Measurements from ENCODE around the gene ITGB1BP2. TPM values are rescaled to one million over a fixed set of nuclear protein-coding genes. Genes with fewer than 3 reads are reported as not detected.

ITGB1BP2 gene
- total and polyA plus RNA-seq, 2 of the 8 experiments (the other 6 are each of a cell fraction or from before 2014, with no cell fraction given), result 2.9 to 5.2 TPM

GRCh38 chrX:71285929-71286328 lies 15.6 kb upstream of the ITGB1BP2 start:
- Histone ChIP-seq H3K4ac (replicated peaks; ENCODE audit: insufficient read length, low read depth, low read length) (no peak overlapping the region), H3K9me3 (ENCODE audit: insufficient read depth in 2 of 2, low read depth in 1 of 2, low read length in 1 of 2) (no peaks in the 10 kb centered on the region; a peak in 1 of 4 replicates), H3K9ac (replicated peaks in 1 of 4; ENCODE audit: extremely low read depth in 1 of 4, low read depth in 3 of 4, low read length in 3 of 4) (peak overlapping the region in 1 of 4 experiments; percentile 34; a peak in 1 of 7 replicates), H2BK15ac (ENCODE audit: low read length) (no peak overlapping the region), H3K27ac (ENCODE audit: low read depth, low read length) (no peak overlapping the region), H4K20me1 (replicated peaks in 1 of 2; ENCODE audit: control insufficient read depth in 1 of 2, insufficient read depth in 2 of 2, low read length in 2 of 2) (peaks cover 5% of the 10 kb centered on the region in 2 experiments), H3K4me2 (ENCODE audit: insufficient read depth in 1 of 2, low read depth in 2 of 2, low read length in 2 of 2) (peak overlapping the region; percentile 72 to 79), H2AK5ac (ENCODE audit: low read depth, low read length) (no peak overlapping the region), H2AFZ (ENCODE audit: low read length) (no peak overlapping the region), H3K23me2 (ENCODE audit: low read depth, low read length) (peaks cover 3% of the 10 kb centered on the region; the same call in 1 of the 2 replicates), H3K79me2 (ENCODE audit: control insufficient read depth in 1 of 2, insufficient read depth in 2 of 2, low read length in 2 of 2) (peaks cover 22 to 71% of the 10 kb centered on the region in 2 experiments), H3K23ac (ENCODE audit: insufficient read length) (no peak overlapping the region), H3K79me1 (ENCODE audit: low read depth, low read length) (no peaks in the 10 kb centered on the region), H2BK120ac (replicated peaks; ENCODE audit: low read depth, low read length) (no peak overlapping the region), H2BK12ac (ENCODE audit: low read depth, low read length) (no peak overlapping the region), H3K36me3 (ENCODE audit: control insufficient read depth in 2 of 4, insufficient read depth in 4 of 4, low read length in 3 of 4) (peaks cover 3 to 47% (median 5%) of the 10 kb centered on the region in 4 experiments; a peak in 7 of 8 replicates), H3K14ac (ENCODE audit: insufficient read length) (no peak overlapping the region), H4K8ac (ENCODE audit: extremely low read depth, insufficient read depth, low read length) (no peak overlapping the region), H3K27me3 (replicated peaks in 1 of 4; ENCODE audit: control insufficient read depth in 3 of 4, extremely low read depth in 1 of 4, insufficient read depth in 3 of 4, low read length in 3 of 4) (no peaks in the 10 kb centered on the region), H3K4me1 (replicated peaks in 1 of 4; ENCODE audit: control insufficient read depth in 3 of 4, insufficient read depth in 4 of 4, low read length in 3 of 4) (peaks cover 0 to 5% (median 3%) of the 10 kb centered on the region in 4 experiments; a peak in 3 of 7 replicates), H4K5ac (ENCODE audit: insufficient read length, low read depth, low read length) (no peak overlapping the region), H2BK5ac (ENCODE audit: low read depth, low read length) (no peak overlapping the region), H3K4me3 (ENCODE audit: extremely low read depth in 1 of 4, insufficient read depth in 2 of 4, low read depth in 3 of 4, low read length in 4 of 4) (peak overlapping the region in 3 of 4 experiments; percentile 86 to 99 (median 87); a peak in 6 of 8 replicates), H4K91ac (replicated peaks; ENCODE audit: insufficient read length, low read length) (no peak overlapping the region), H3K18ac (ENCODE audit: extremely low read depth, low read length) (no peak overlapping the region), H3K56ac (replicated peaks; ENCODE audit: insufficient read length, low read depth, low read length) (no peak overlapping the region), H2BK20ac (ENCODE audit: low read length) (no peak overlapping the region)
- no peak for FAIRE-seq
- POLR2A ChIA-PET (ENCODE audit: partially characterized antibody), result interaction anchor here (1.0 to 13.5 kb wide), 2 partner anchors 15 to 31 kb away, joined by 4 to 215 read pairs; partner anchors contain the start of gene ITGB1BP2
- CTCF ChIA-PET (ENCODE audit: partially characterized antibody), result no interaction called here
- DNase-seq (ENCODE audit: low read depth in 1 of 2, low spot score in 2 of 2), result no peak
- TF ChIP-seq TAF7 (optimal IDR thresholded peaks at IDR 0.05; ENCODE audit: borderline replicate concordance, low read depth, low read length) (no peak), NRF1 (IDR thresholded peaks at IDR 0.05; ENCODE audit: low read depth, low read length) (no peak), HDAC2 (IDR thresholded peaks at IDR 0.05; ENCODE audit: borderline replicate concordance in 1 of 2, low read depth in 2 of 2, low read length in 2 of 2) (no peak), SIRT6 (IDR thresholded peaks at IDR 0.05; ENCODE audit: low read length) (no peak), MAFK (IDR thresholded peaks at IDR 0.05; ENCODE audit: low read depth, low read length) (no peak), KDM4A (IDR thresholded peaks at IDR 0.05; ENCODE audit: low read depth, low read length, severe bottlenecking) (no peak), SUZ12 (IDR thresholded peaks at IDR 0.05; ENCODE audit: low read length) (no peak), HDAC6 (IDR thresholded peaks at IDR 0.05; ENCODE audit: low read depth, low read length) (no peak), BCL11A (IDR thresholded peaks at IDR 0.05; ENCODE audit: low read depth in 2 of 2, low read length in 2 of 2) (no peak), JUN (IDR thresholded peaks at IDR 0.05; ENCODE audit: low read depth, low read length) (no peak), CHD2 (IDR thresholded peaks at IDR 0.05; ENCODE audit: low read length) (no peak), KDM1A (IDR thresholded peaks at IDR 0.05; ENCODE audit: borderline replicate concordance, low read length) (no peak), RXRA (IDR thresholded peaks at IDR 0.05; ENCODE audit: insufficient read depth, low read depth, low read length) (no peak), SP1 (IDR thresholded peaks at IDR 0.05; ENCODE audit: low read depth, low read length) (no peak), CTBP2 (IDR thresholded peaks at IDR 0.05; ENCODE audit: borderline replicate concordance, insufficient read depth, insufficient read length, low read length) (no peak)
